Measurements from ENCODE around the gene RECQL5. TPM values are rescaled to one million over a fixed set of nuclear protein-coding genes. Genes with fewer than 3 reads are reported as not detected.
A peak's percentile ranks its signal among the peaks of the same experiment; 100 is the strongest.

Gene RECQL5
- total RNA-seq, result 26.0 TPM

DNA sequence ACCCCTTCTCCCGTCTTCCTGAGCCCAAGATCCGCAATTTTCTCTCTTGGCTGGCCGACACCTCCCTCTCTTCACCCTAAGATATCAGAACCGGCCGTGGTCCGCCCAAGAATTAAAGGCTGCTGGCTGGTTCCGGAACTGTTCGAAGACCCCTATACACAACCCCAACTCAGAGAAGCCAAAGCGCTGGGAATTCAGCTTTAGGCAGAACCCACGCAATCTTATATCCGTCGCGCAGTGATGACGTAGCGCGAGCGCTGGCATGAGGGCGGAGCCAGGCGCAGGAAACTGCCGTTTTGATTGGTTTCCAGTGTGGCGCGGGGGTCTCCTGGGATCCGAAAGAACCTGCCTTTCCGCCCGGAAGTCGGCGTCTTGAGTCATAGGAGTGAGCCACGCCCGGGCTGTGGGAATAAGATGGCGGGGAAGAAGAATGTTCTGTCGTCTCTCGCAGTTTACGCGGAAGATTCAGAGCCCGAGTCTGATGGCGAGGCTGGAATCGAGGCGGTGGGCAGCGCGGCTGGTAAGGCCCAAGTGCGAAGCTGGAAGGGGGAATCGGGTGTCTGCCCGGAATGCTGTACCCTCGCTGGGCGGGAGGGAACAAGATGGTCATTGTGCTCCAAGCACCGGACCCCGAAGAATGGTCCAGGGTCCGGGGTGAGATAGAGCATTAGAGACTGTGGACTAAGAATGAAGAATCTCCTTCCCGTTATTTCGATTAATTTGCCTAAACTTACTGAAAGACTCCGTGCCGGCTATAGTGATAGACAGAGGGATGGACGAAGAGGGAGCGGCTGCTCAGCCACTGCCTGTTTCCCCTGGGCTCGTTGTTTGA, at the start of gene RECQL5, which contains the start of gene SAP30BP:
Gene RECQL5 (minus strand): TSS at position 196 of the 832 bp plus-strand sequence. CDS start 597 bp downstream, outside the sequence.
Gene SAP30BP (plus strand): TSS at position 380 of the 832 bp plus-strand sequence. CDS start 35 bp downstream, at position 415.
- ATAC-seq, result peak; percentile 99
- peak; percentile 98 for DNase-seq (ENCODE audit: low spot score)

DNA sequence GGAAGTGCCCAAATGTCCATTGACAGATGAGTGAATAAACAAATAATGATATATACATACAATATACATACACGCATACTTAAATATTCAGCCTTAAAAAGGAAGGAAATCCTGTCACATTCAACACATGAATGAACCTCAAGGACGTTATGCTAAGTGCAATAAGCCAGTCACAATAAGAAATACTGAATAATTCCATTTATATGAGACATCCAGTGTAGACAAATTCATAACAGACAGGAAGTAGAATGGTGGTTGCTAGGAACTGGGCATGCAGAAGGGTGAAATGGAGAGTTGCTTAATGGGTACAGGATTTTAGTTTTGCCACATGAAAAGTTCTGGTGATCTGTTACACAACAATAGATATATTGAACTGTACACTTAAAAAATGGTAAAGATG, 45.5 kb upstream of the RECQL5 start:
- no peak for DNase-seq (ENCODE audit: low spot score)
- ATAC-seq, result no peak

DNA sequence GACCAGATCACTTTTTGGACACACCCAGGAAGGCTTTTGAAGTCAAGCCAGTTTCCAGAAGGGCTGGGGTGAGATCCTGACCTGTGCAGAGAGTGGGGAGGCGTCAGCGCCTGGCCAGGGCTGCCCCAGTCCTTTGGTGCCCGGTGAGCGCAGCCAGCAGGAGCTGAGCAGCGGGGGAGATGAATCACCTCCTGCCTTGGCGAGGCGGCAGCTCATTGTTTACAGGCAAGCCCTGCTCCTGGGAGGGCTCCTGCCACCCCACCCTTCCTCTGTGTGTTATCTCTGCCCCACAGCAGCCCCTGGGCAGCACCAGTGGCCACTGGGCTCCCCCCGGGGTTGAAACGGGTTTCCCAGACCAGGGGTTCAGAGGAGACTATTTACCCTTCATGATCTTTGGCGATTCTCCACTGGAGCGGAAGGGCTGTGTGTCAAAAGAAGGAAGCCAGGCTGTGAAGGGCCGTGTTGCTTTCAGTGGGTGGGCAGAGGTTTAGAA, 40.2 kb upstream of the RECQL5 start:
- ATAC-seq (no peak), DNase-seq (ENCODE audit: low spot score) (no peak)

DNA sequence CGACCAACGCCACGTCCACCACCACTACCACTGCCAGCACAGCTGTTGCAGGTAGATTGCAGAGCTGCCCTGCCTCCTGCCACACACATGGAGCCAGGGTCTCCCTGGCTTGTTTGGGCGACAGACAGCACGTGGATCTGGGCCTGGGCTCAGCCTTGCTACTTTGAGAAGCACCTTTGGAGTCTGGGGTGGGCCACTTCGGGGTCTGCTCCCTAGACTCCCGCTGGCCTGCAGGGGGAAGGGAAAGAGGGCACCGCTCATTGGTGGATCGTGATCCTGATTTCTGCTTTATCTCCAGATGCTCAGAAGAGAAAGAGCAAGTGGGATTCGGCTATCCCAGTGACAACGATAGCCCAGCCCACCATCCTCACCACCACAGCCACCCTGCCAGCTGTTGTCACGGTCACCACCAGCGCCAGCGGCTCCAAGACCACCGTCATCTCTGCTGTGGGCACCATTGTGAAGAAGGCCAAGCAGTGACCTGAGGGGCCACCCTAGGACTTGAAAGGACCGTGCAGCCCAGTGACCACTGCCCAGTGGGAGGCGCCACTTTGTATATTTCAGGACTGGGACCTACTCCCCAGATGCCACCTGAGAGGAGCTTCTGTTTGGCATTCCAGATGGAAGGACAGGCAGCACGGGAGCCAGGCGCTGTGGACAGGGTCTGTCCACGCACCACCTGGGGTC, 39.2 kb upstream of the RECQL5 start:
- no peak for ATAC-seq
- no peak for DNase-seq (ENCODE audit: low spot score)

DNA sequence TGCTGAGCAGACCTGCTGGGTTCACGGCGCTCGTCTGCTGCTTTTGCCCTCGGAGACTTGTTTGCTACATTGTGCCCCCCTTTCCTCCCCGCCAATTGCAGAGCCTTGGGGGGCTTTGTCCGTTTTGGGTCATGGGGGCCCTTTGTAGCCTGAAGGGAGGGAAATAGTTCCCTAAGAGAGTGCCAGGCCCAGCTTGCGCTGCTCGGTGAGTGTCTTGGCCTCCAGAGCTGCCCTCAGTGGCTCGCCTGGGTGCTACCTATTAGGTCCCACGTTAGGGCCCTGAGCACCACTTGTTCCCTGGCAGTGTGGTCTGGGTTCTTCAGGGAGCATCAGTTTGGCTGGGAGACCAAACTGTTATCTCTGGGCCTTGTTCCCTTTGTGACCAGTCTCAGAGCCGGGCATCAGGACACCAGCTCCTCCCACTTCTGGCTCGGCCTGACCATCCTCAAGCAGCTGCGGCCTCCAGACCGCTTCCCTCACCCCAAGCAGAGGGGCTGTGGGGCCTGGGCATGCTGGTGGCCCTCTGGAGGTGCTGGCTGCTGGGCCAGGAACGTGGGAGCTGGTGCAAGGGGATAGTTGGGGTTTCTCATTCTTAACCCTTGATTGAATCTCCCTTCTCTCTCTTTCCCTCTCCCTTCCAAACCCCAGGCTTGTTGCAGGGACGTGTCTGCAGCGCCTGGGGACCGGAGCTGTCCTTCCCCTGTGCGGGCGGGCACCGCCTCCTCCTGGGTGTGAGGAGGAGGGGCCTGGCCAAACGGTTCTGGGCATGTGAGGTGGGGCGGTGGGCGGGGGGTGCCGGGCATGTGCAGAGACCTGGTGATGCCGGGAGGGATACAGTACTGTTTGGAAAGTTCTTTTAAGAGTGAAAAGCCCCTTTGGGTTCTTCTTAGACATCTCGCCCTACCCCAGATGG, 38.3 kb upstream of the RECQL5 start:
- ATAC-seq, result no peak
- DNase-seq (ENCODE audit: low spot score), result no peak

DNA sequence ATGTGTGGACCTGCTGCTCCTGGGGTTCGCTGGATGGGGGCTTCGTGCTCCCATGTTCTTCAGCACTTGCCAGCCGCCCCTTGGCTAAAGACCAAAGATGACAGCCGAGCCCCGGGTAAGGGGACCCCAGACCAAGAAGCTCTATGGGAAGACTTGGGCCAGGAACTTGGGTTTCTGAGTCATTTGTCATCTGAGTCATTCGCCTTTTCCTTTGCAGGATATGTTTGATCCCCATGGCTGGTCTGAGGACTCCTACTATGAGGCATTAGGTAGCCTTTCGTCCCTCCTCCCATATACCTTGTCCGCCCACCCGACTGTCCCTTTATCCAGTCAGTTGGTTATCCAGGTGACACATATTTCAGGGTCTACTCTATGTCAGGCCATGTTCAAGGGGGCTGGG, 36.6 kb upstream of the RECQL5 start:
- no peak for ATAC-seq

DNA sequence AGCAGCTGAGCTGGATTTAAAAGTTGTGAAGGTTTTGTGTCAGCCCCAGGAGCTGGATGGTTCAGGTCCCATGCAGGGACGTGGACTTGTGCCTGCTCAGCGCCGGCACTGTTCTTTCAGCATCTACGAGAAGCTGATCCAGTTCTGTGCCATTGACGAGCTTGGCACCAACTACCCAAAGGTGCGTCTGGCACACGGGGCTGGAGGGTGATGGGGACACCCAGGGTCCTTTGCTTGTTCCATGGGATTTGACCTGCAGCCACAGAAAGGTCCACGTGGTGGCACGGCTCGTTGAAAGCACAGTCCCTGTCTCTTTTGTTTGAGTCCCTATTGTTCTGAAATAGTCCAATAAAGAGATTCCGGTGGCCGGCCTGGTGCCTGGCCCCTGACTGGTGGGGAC, 36.2 kb upstream of the RECQL5 start:
- DNase-seq (ENCODE audit: low spot score) (no peak), ATAC-seq (no peak)

More for the DNA sequence above, 36.6 kb upstream of the RECQL5 start:
- DNase-seq (ENCODE audit: low spot score), result no peak

DNA sequence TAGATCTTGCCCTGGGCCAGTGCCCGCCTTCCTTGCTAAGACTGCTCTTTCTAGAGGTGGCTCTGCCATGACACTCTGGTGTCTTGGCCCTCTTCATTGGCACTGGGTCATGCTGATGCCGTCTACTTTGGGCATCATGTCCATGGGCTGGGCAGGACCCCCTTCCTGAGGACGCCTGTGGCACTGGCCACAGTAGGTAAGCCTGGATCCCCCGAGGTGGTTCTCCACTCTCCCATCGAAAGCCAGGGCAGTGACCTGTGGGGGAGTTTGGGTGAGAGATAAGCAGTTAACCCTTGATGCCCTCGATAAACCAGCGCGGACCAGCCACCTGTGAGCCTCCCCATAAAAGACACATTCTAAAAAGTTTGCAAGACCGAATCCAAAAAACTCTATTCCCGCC, 34.3 kb upstream of the RECQL5 start:
- no peak for DNase-seq (ENCODE audit: low spot score)
- ATAC-seq, result no peak

DNA sequence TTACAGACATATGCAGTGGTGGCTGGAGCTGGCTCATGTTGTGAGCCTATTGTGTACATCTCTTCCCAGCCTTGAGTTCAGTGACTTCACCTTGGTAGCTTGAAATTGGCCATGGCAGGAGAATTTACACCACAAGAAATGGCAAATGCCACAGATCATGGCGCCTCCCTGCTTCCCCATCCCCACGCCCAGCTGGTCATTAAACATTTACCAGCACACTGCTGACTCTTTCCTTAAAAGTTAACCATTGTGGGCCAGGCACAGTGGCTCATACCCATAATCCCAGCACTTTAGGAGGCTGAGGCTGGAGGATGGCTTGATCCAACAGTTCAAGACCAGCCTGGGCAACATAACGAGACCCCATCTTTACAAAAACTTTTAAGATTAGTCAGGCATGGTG, 31.7 kb upstream of the RECQL5 start:
- DNase-seq (ENCODE audit: low spot score) (no peak), ATAC-seq (no peak)

DNA sequence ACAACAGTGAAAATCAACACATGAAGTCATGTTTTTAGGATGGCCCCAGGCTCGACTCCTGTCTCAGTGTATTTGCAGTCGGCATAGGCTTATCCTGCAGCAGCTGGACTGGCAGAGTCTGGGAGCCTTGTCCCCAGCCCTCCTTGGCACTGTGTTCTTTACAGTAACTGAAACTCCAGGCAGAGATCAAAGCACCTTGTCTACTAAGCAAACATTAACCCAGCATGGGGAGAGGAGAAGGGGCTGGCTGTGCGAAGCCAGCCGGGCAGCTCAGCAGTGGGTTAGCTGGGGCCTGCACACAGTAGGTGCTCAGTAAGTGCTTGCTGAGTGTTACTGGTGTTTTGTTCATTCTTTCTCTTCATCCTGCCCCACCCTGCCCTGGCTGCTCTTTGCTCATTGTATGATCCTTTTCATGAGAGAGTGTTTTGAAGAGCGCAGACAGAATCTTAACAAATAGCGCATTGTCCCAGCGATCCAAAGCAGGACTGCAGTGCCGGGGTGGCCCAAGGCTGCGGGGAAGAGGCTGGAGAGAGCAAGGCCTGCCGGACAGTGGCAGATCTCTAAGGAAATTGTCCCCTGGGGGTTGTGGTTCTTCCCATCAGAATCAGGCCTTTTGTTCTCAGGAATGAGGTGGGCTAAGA, 30.8 kb upstream of the RECQL5 start:
- ATAC-seq (peak; percentile 16), DNase-seq (ENCODE audit: low spot score) (no peak)

DNA sequence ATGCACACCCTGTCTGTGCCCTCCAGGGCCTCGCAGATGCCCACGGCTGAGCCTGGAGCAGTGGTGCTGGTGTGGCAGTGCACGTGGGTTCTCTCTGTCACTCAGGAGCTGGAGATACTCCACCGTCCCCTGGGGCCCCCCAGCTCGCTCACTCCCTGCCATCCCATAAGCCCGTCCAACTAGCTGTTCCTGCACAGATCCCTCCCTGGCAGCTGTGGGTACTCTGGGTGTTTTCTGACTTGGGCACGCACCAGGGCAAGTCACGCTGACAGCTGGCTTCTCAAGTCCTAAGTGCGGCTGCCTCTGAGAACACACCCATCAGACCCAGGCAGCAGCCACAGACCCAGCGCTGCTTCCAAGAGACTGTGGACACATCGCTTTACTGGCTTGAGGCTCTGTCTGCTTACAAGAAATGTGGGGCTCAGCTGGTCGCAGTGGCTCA, 28.9 kb upstream of the RECQL5 start:
- DNase-seq (ENCODE audit: low spot score), result no peak

DNA sequence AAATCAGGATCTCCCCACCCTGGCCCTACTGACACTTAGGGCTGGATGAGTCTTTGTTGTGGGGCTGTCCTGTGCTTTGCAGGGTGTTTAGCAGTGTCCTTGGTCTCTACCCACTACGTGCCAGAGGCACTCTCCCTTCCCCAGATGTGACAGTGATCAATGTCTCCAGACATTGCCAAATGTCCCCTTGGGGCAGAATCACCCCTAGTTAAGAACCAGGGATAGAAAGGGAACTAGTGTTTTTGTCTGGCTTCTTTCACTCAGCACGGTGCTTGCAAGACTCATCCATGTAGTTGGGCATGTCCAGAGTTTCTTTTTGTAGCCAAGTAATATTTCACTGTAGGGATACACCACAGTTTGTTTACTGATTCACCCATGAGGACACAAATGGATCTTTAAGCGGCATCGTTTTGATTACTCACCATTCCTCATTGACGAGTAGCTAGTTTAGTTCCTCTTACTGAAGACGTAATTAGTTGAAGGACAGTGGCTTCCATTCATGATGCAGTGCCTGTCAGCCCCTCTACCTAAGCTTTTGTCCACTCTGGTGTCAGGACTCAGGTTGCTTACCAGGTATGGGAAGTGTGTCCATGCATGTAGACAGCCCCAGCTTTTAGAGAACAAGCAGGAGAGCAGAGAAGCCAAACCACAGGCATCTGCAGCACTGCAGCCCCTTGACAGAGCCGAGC, 28.3 kb upstream of the RECQL5 start:
- ATAC-seq (no peak), DNase-seq (ENCODE audit: low spot score) (no peak)

More for the DNA sequence above, 28.9 kb upstream of the RECQL5 start:
- no peak for ATAC-seq

DNA sequence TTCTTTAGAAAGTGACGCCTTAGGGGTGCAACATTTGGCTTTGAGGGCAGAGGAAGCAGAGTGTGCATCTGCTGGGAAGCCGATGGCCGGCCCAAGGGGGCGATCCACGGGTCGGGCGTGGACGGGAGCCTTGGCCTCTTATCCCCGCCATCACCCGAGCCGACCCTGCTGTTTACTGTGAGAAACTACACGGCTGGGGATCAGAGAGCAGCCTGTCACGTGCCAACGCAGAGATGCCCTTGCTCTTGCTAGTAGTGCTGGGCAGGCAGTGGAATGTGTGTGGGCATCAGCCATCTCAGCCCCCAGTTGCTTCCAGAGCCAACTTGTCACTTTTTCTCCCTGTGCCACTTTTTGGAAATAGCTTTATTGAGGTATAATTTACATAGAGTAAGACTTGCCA, 27.6 kb upstream of the RECQL5 start:
- no peak for DNase-seq (ENCODE audit: low spot score)
- no peak for ATAC-seq

DNA sequence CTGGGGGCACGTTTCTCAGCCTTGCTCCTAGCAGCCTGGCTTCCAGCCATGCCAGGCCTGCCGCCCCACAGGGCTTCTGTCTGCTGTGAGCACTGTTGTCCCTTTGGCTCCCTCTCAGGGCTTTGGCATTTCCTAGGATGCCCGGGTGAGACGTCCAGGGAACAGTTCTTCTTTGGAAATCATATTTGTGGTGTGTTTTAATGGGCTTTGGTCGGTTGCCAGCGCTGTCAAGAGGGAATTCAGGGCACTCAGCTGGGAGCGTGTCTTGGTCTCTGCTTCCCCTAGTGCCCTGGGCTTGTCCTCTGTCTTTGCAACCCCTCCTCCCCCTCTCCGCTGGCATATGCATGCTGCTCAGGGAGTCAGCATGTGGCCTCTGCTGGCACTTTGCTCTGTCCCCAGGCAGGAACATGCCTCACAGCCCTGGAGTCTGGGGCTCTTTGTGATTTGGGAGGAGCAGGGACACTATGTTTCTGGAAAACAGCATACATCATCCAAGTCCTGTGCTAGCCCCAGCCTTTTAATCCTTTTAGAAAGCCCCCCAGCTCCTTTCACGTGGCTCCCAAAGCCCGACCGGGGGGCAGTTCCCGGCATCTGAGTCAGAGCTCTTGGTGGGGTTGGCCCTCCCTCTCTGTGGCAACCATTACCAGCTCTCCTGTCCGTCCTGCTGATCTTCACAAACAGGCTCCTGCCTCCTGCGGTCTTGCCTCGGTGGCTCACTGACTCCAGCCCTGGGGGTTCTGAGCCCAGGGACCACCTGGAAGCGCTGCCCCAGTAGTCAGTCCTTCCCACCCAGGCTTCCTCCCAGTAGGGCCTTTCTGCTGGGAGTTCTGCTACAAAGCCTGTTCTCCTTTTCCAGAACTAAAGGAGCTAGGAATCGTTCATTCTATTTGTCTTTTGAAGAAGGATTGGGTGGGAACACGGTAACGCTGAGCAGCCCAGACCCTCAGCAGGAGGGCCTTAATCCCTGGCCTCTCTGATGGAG, 26.8 kb upstream of the RECQL5 start:
- DNase-seq (ENCODE audit: low spot score) (no peak), ATAC-seq (no peak)

DNA sequence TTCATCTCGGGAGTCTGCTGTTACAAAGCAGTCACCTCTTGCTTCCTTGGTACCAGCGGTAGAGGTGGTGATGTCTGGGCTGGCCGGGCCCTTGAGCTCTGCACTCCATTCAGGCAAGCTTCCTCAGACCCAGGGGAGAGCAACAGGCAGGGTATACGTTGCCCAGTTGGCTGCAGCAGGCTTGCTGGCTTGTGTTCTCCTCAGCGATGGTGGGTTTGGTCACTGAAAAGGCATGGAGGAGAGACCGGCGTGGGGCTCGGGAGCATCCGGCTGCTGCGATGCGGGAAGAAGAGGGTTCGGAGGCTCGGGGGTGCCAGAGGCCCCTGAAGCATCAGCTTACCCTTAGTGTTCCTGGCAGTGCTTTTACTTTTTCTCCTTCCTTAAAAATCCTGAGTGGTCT, 26.0 kb upstream of the RECQL5 start:
- ATAC-seq (no peak), DNase-seq (ENCODE audit: low spot score) (no peak)

DNA sequence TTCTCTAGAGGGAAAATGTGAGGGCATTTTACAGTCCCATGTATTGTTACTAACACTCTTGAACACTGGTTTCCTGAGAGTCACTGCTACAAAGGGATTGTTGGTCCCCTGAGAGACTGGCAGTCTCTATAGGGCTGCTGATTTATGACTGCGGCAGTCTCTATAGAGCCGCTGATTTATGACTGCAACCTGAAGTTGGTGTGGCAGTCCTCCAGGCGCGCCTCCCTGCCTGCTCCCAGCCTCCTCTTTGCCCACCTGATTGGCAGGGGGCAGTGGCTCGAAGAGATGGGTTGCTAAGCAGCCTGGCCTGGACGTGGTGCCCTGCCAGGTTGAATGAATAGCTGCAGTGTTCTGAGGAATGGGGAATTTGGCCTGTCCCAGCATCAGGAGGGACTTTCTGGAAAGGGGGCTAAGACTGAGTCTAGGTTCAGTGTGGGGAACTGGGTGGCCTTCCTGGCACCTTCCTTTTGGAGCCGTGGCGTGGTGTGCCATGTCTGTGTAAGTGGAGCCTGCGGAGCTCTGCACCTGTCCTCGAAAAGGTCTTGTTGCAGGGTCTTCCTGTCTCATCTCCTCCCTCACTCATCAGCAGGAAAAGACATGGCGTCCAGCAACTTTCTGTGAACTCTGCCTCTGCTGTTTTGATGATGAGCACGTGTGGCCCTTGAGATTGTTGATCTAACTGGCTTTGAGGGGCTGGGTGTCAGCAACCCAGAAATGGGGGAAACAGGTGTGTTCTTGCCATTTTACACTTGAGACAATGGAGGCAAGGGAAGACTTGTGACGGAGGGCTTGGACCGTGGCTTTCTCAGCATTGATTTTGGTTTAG, 25.1 kb upstream of the RECQL5 start:
- DNase-seq (ENCODE audit: low spot score) (no peak), ATAC-seq (no peak)

DNA sequence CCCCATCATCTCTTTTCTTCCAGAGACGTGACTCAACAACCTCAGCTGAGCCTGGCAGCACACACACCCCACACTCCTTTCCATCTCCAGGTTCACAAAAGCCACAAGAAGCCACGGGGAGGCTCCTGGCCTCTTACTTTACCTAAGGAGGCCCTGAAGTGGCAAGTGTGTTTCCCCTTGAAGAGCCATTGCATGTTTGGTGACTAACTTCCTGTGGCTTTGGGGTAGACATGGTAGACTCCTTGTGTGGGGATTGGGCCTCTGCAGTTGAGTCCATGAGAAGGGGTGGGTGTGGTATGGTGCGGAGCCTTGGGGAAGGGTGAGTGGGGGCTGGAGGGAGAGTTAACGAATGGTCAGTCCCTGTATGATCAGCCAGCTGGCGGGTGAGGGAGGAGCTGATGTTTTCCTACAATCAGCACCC, 24.4 kb upstream of the RECQL5 start:
- DNase-seq (ENCODE audit: low spot score), result no peak
- no peak for ATAC-seq

DNA sequence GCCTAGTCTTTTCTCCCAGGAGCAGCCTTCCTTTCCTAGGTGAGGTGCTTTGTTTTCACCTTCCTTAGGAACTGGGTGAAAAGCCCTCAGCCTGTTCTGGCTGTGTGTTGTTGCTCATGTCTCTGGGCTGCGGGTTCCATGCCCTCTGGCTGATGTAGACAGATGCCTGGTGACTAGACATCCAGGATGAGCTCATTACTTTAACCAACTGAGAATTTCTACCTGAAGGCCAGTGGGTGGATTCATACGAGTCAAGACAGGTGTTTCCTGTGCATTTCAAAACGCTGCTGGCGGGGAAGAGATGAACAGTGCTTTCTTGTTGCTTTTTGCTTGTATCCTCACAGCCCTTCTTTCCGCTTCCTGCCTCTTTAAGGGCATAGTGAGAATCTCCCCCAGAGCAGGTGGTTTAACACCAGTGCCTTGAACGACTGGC, 22.5 kb upstream of the RECQL5 start:
- no peak for DNase-seq (ENCODE audit: low spot score)
- ATAC-seq, result no peak

Data from left lobe of liver (tissue), 2 donors.